Neutrophil (primary cell): ENCODE data around the gene ARVCF.

Experiments
- H3K27ac ChIP-seq: fragments of 200-600 bp; sonication (generic); 2 replicates; pipeline ENCODE4 v1.5.1; 2016; ENCODE audit warnings: mild to moderate bottlenecking, moderate library complexity
- H3K27me3 ChIP-seq: fragments of 200-600 bp; sonication (generic); 2 replicates; pipeline ENCODE4 v1.6.0; 2016; ENCODE audit warnings: mild to moderate bottlenecking
- H3K36me3 ChIP-seq: fragments of 200-600 bp; sonication (generic); 2 replicates; pipeline ENCODE4 v1.5.1; 2017
- H3K4me1 ChIP-seq, 2 experiments: fragments of 200-600 bp in 1 of 2; sonication (generic) in 1 of 2; 1 replicate in 1 of 2; 2 replicates in 1 of 2; pipeline versions ENCODE4 v1.5.1 to v1.6.1; 2013 to 2016; ENCODE audit warnings: low read depth in 1 of 2, low read length in 1 of 2, mild to moderate bottlenecking in 1 of 2, moderate library complexity in 1 of 2; ENCODE audit not compliant: control insufficient read depth in 1 of 2, insufficient read depth in 1 of 2
- H3K4me3 ChIP-seq, 2 experiments: fragments of 200-600 bp in 1 of 2; sonication (generic) in 1 of 2; 1 replicate in 1 of 2; 2 replicates in 1 of 2; pipeline ENCODE4 v1.5.1; 2013 to 2016; ENCODE audit warnings: low read depth in 1 of 2, low read length in 1 of 2, mild to moderate bottlenecking in 1 of 2, moderate library complexity in 1 of 2
- H3K9me3 ChIP-seq: fragments of 200-600 bp; sonication (generic); 2 replicates; pipeline ENCODE4 v1.5.1; 2016
- CTCF ChIP-seq: fragments of 200-600 bp; sonication (generic); IDR thresholded peaks from 2 replicates; pipeline ENCODE4 v1.5.1; 2016; ENCODE audit warnings: antibody characterized with exemption

The ARVCF gene

GRCh38 chr22:20009582-20010306 lies 6.9 kb downstream of the ARVCF start:
- Histone ChIP-seq H3K36me3 (no peaks in the 10 kb centered on the region), H3K9me3 (no peaks in the 10 kb centered on the region), H3K27ac (no peak overlapping the region), H3K4me3 (no peak overlapping the region), H3K27me3 (peaks cover 17% of the 10 kb centered on the region), H3K4me1 (no peaks in the 10 kb centered on the region)
- TF ChIP-seq CTCF = no peak

- Histone ChIP-seq H3K4me1 (no peaks in the 10 kb centered on the region), H3K36me3 (no peaks in the 10 kb centered on the region), H3K27me3 (peaks cover 11% of the 10 kb centered on the region), H3K9me3 (no peaks in the 10 kb centered on the region), H3K27ac (no peak overlapping the region), H3K4me3 (no peak overlapping the region)
- TF ChIP-seq CTCF = no peak
These were observed 7.6 kb downstream of the ARVCF start for GRCh38 chr22:20009018-20009491.

- no peaks in the 10 kb centered on the region for H3K36me3 ChIP-seq
- no peak overlapping the region for H3K27ac ChIP-seq
- no peaks in the 10 kb centered on the region for H3K9me3 ChIP-seq
- H3K4me3 ChIP-seq = no peak overlapping the region
- H3K4me1 ChIP-seq = no peaks in the 10 kb centered on the region
- peaks cover 4% of the 10 kb centered on the region for H3K27me3 ChIP-seq
- TF ChIP-seq CTCF = no peak
These were observed 8.2 kb downstream of the ARVCF start for GRCh38 chr22:20008221-20008995.

GRCh38 chr22:20004464-20004863 lies 12.2 kb downstream of the ARVCF start:
- no peaks in the 10 kb centered on the region for H3K36me3 ChIP-seq
- H3K4me3 ChIP-seq = no peak overlapping the region
- H3K27ac ChIP-seq = no peak overlapping the region
- H3K9me3 ChIP-seq = no peaks in the 10 kb centered on the region
- peaks cover 20% of the 10 kb centered on the region for H3K27me3 ChIP-seq
- H3K4me1 ChIP-seq = no peaks in the 10 kb centered on the region
- no peak for TF ChIP-seq CTCF

- Histone ChIP-seq H3K9me3 (no peaks in the 10 kb centered on the region), H3K27ac (no peak overlapping the region), H3K4me1 (no peaks in the 10 kb centered on the region), H3K4me3 (no peak overlapping the region), H3K36me3 (no peaks in the 10 kb centered on the region), H3K27me3 (peaks cover 23% of the 10 kb centered on the region)
- TF ChIP-seq CTCF = no peak
These were observed 13.3 kb downstream of the ARVCF start for GRCh38 chr22:20003304-20003703.
